ENCODE measurements around the gene FBXL17.

DNA sequence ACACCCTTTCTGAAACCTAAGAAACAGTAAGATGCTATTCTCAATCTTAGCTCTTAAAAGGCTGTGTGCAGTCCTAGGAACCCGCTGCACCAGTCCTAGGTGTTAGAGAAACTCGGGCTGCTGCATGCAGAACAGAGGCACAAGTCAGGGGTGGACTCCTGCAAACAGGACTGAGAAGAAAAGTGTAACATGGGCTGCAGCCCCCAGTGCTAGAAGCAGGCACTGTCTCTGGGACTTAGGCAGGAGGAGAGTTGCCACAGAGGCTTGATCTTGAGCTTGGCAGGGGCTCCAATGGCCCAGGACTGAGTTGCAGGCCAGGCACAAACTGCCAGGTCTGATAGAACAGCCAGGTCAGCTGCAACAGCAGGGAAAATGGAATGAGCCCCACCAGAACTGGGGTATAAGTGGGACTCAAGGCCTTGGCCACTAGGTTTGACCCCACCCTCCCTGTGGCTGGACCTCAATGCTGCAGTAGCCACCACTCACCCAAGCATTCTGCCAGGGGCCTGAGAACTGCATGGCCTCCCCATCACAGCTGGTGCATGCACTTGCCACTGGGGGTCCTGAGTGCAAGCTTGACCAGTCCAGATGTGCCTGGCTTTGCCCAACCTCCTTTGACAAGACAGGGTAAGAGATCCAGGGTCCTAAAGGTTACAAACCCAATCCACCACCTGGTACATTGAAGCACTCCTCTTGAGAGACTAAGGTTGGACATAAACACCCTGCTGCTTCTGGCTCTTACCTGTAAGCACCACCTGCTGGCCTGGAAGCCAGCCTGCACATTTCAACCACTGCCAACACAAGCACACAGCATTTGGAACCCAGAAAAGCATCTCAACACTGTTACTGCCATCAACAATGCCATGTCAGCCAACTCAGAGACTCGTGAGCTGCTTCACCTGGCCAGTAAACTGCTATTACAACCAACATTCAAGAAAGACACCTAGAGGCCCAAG lies 103.3 kb downstream of the FBXL17 start:
- TF ChIP-seq, protein P1, sequence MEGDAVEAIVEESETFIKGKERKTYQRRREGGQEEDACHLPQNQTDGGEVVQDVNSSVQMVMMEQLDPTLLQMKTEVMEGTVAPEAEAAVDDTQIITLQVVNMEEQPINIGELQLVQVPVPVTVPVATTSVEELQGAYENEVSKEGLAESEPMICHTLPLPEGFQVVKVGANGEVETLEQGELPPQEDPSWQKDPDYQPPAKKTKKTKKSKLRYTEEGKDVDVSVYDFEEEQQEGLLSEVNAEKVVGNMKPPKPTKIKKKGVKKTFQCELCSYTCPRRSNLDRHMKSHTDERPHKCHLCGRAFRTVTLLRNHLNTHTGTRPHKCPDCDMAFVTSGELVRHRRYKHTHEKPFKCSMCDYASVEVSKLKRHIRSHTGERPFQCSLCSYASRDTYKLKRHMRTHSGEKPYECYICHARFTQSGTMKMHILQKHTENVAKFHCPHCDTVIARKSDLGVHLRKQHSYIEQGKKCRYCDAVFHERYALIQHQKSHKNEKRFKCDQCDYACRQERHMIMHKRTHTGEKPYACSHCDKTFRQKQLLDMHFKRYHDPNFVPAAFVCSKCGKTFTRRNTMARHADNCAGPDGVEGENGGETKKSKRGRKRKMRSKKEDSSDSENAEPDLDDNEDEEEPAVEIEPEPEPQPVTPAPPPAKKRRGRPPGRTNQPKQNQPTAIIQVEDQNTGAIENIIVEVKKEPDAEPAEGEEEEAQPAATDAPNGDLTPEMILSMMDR (IDR thresholded peaks at IDR 0.05; ENCODE audit: insufficient read depth, low read length, poor library complexity, severe bottlenecking), result no peak
- TF ChIP-seq EZH2phosphoT487 (conservative IDR thresholded peaks at IDR 0.05; ENCODE audit: low read length), result no peak

Data from SU-DHL-6 (cell line).